Dermis blood vessel endothelial cell (primary cell): ENCODE data around the gene ME2. TPM values are rescaled to one million over a fixed set of nuclear protein-coding genes. Genes with fewer than 3 reads are reported as not detected.
A peak's percentile ranks its signal among the peaks of the same experiment; 100 is the strongest.
"Not testable (repeated sequence)": the region's sequence is repeated elsewhere in the genome, so short reads cannot be mapped to it uniquely, and the experiment has no call there.

ENCODE experiments used
- DNase-seq: peaks from one replicate; pipeline ENCODE4 v3.0.0; 2010
- total RNA-seq: library from RNA; depleted of rRNA; stranded (reverse); fragments of >200 nt; gene quantifications from 2 replicates; pipeline ENCODE4 v1.2.3, GENCODE V29; 2014

The ME2 gene
- 45.3 and 64.8 TPM in 2 replicates for total RNA-seq

DNA sequence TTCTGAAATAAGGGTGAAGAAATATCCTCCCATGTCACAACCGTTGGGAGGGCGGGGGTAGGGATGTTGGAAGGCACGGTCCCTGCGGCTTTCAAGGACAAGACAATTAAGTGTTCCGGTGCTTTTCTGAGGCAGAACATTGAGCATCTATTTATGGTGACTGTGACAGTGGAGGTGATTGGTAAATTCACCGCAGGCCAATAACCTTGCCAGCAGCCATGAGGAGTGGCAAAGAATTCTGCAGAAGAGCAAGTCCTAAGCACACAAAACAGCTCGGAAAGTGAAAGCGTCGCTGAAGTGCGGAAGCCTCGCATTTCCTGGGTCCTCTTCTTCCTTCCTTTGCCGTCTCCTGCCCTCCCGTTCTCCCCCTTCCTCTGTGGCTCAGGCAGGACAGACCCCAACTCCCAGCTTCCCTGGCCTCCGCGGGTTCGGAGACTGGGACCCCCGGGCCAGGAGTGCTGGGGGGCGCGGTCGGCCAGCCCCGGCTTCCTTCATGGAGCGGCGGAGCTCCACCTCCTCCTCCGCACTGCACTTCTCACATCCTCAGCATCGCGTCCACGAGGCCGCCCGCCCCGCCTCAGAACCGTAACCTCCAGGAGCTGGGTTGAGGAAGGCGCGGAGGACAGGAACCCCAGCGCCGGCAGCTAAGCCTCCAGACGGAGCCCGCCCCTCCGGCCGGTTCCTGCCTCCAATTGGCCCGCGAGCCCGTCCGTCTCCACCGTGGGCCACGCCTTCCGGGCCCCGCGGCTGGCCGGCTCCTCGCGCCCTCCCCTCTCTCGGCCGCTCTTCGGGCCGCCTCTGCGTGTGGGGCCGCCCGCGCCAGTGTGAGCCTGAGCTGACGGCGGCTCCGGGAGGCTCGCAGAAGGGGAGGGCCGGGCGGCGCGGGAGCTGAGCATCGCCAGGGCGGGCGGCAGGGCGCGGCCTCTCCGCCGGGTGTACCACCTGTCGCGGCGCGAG, at the start of gene ME2:
Gene ME2, plus strand, starts transcription at position 774 of the 957 bp plus-strand sequence. CDS start 16,703 bp downstream, outside the sequence.
- DNase-seq, result peak; percentile 92

DNA sequence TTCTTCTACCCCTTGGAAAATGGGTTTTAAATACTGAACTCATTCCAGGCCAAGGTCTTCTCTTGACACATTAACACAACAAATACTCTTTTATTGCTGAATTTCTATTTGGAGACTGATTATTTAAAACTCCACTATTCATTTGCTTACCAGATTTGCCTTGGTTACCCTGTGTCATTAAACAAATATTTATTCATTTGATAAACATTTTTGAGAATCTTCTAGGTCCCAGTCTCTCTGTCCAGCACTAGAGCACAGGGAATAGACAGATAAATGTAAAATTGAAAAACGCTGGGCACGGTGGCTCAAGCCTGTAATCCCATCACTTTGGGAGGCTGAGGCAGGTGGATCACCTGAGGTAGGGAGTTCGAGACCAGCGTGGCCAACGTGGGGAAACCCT, 49.3 kb upstream of the ME2 start:
- no peak for DNase-seq

DNA sequence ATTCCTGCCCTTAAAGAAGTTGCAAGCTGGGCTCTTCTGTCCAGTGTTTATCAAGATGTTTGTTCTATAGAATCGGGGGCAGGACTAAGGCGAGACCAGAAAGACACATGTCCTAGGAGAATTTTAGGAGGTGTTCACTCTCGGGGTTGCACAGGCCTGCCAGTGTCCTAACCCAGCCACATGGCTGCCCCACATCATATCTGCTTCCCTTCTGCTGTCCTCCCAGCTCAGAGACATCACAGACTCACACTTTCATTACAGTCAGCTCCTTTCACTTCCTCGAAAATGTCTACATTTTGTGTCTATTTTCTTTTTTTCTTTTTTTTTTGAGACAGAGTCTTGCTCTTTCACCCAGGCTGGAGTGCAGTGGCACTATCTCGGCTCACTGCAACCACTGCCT, 48.4 kb upstream of the ME2 start:
- DNase-seq, result no peak

DNA sequence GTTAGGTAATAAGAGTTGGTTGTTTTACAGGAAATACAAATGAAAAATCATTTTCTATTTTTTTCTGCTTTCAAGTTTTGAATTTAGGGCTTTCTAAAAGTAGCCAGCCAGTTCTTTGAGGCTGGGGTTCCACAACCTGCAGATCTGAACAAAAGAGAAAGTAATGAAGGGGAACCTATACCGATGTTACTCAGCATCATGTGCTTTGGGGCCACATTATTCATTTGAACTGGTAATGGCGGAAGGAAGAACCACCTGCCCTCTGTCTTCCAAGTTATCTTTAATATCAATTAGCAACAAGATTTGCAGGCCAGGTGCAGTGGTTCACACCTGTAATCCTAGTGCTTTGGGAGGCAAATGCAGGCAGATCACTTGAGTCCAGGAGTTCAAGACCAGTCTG, 46.2 kb upstream of the ME2 start:
- DNase-seq, result no peak

DNA sequence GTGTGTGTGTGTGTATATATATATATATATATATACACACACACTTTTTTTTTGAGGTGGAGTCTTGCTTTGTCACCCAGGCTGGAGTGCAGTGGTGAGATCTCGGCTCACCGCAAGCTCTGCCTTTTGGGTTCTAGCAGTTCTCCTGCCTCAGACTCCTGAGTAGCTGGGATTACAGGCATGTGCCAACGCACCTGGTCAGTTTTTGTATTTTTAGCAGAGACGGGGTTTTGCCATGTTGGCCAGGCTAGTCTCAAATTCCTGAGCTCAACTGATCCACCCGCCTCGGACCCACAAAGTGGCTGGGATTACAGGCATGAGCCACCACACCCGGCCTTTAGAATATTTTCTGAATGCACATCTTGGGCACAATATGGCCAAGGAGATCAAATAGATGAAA, 45.4 kb upstream of the ME2 start:
- not testable (repeated sequence) for DNase-seq

DNA sequence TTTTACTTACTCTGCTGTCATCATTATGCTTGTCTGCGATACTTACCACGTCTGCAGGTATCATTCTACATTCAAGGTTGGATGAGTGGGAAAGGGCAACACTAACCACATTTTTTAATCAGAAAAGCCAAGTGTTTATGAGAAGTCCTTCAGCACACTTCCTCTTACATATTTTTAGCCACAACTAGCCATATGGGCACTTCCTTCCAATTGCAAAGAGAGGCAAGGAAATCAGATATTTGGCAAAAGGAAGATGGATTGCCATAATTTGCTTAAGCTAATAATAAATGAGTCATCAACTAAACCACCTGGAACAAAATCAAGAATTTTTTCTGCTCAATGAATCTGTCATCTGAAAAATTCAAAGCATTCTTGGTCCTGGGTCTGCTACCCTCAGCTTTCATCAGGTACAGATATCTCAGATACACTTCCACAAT, 42.4 kb upstream of the ME2 start:
- peak; percentile 86 for DNase-seq

DNA sequence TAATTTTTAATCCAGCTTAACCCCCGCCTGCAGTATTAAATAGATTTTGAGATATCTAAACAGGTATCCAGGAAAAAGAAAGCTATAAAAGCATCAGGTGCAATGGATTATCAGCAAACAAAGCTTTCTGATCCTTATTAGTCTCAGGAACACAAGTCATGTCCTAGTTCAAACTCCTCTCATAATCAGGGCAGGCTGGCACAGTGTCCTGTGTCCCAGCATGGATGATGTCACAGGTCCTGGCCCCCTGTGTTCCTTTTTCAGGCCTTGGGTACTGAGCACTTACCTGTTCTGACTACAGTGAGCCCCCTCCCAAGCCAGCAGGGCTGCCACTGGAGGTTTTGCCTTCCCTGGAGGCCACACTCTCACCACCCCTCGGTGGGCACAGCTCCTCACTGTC, 39.6 kb upstream of the ME2 start:
- no peak for DNase-seq

DNA sequence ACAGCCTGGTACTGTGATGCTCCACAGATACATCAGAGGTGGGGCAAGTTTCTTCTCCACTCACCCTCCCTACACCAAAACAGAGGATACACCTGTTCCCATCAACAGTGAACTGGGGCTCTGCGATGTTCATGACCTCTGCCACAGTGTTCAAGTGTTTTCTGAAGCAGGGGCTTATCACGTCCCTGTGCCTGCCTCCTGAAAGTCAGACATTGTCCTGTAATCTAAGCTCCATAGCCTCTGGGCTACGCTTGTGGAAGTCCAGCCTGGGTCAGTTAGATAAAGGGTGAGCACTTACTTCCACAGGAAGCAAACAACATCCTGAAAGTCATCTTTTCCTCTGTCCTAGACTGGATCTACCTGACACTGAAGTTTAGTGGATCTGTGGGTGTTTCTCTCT, 38.9 kb upstream of the ME2 start:
- DNase-seq, result peak; percentile 37

DNA sequence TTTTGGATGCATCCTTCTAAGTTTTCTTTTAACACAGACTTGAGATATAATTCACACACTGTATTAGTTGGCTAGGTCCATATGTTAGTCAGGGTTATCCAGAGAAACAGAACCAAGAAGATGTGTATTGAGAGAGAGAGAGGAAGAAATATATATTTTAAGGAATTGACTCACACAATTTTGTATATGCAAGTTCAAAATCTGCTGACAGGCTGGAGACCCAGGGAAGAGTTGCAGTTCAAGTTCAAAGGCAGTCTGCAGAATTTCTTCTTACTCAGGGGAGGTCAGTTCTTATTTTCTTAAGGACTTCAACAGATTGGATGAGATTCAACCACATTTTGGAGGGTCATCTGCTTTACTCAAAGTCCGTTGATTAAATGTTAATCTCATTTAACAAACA, 36.1 kb upstream of the ME2 start:
- DNase-seq, result no peak

DNA sequence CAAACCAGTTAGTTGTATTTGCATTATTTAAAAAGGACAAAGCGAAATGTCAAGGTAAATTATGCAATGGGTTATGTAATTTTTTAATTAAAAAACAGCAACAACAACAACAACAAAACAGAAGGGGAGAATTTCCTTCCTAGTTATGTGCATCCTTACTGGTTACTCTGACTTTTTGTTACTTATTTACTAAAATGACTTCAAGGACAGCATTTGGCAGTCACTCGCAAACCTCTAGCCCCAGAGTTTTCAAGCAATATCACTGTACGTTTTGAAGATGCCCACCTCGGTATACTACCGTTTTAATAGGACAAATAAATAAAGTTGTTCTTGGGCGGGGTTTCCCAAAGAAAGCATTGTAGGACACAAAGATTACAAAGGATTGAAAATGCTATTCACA, 34.4 kb upstream of the ME2 start:
- DNase-seq, result no peak

DNA sequence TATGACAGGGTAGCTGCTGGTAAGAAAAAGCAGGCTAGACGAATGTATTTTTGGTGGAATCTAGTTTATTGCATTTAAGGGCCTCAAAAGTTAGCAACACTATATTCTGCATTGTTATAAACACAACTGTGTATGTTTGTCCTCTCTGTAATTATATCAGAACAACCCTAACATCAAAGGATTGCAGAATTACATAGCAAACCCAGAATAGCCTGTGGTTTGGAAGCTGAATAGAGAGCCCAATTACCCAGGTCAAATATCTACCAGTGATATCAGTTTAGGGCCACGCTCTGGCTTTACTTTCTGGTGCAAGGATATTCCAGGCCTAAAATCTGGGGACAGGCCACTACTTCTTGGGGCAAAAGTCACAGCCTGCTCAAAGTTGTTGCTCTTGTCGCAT, 34.0 kb upstream of the ME2 start:
- no peak for DNase-seq

DNA sequence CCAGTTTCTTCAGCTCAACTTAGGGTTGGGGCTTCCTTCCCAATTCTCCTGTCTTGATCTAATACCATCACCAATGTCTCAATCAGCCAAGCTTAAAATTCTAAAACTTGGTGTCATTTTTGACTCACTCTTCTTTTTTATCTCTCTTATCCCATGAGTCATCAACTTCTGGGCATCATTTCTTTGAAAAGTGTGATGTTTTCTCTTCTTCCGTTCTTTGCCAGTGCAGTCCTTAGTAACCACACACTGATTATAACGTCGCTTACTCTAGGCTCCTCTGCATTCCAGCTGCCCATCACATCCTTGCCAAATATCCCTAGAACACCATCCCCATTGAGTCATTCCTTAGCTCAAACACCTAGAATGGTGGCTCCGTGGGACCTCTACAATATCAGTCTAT, 31.7 kb upstream of the ME2 start:
- DNase-seq, result no peak

DNA sequence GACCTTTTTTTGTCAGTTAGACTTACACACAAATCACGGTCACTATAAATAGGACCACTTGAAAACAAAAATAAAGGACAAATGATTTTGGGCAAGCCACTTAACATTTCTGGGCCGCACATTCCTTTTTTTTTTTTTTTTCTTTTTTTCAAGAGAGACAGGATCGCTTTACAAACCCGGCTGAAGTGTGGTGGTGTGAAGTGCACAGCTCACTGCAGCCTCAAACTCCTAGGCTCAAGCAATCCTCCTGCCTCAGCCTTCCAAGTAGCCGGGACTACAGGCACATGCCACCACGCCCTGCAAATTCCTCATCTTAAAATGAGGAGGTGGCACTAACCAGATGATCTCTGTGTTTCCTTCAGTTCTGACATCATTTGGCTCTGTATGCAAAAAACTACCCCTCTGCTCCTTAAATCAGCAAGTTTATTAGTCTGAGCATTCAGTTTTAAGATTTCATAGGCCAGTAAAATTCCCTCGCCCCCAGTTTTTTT, 30.8 kb upstream of the ME2 start:
- DNase-seq, result no peak

DNA sequence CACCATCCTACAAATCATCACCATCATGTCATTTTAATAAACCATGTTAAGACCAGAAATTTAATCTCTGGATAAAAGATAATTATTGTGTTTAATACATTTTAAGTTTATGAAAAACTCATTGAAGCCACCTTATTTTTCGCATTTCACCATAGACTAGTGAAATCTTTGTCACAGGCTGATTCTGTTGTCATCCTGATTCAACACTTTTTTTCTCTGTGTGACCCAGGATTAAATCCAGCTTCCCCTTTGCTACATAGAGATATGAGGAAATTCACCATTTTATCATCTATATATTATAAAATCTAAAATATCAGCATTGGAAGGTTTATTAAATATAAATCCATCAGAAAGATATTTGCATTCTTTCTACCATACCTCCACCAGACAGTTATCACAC, 29.9 kb upstream of the ME2 start:
- DNase-seq, result no peak

DNA sequence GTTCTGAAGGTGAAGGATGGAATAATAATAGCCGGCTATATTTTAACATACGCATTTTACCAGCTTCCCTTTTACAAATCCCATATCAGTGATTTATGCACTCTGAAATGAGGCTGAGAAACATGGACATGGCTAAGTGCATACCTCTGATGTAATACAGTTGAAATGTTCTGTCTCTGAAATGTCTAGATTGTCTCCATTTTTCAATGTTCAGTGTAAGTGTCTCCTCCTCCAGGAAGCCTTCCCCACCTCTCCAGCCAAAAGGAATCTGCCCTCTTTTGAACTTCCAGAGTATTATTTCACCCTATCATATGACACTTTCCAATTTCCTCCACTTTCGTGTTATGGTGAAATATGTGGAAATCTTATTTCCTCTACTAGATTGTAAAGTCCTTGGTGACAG, 29.5 kb upstream of the ME2 start:
- DNase-seq, result no peak

DNA sequence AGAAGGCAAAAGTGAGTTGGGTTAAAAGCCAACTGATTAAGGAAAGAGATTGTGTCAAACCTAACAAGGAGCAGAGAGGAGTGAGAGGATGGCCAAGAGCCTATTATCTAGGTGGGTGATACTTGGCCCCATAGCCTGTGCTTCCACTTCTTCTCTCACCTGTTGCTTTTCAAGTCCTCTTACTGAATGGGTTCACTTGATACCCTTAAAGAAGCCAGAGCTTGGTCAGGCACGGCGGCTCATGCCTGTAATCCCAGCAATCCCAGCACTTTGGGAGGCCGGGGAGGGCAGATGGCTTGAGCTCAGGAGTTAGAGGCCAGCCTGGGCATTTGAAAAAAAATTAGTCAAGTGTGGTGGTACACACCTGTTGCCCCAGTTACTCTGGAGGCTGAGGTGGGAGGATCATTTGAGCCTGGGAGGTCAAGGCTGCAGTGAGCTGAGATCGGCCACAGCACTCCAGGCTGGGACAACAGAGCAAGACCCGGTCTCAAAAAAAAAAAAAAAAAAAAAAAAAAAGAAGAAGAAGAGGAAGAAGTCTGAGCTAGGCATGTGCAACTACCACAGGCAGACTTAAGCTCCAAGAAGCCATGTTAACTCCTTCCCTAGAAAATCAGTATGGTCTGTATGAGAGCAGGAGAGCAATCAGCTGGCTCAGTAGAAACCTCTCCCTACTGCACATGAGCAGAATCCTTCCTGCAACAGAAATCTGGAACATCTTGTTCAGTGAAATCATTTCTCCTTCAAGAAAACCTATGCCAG, 28.4 kb upstream of the ME2 start:
- no peak for DNase-seq

DNA sequence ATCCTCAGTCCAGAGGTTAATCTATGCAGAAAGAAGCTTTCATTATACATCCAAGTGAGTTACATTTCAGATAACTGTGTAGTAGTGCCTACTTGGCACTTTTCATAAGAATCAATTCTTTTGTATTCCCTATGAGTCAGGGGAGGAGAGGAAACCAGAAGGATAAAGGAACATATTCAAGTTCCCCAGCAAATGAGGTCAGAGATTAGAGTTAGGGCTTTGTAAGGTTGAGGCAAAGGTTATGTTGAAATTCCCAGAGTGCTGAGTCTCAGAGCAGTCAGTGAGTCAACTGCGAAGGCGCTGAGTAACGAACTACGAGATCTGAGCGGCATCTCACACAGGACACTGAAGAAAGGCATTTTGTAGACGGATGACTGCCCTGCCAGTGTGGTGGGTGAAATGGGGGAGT, 25.1 kb upstream of the ME2 start:
- DNase-seq, result no peak

DNA sequence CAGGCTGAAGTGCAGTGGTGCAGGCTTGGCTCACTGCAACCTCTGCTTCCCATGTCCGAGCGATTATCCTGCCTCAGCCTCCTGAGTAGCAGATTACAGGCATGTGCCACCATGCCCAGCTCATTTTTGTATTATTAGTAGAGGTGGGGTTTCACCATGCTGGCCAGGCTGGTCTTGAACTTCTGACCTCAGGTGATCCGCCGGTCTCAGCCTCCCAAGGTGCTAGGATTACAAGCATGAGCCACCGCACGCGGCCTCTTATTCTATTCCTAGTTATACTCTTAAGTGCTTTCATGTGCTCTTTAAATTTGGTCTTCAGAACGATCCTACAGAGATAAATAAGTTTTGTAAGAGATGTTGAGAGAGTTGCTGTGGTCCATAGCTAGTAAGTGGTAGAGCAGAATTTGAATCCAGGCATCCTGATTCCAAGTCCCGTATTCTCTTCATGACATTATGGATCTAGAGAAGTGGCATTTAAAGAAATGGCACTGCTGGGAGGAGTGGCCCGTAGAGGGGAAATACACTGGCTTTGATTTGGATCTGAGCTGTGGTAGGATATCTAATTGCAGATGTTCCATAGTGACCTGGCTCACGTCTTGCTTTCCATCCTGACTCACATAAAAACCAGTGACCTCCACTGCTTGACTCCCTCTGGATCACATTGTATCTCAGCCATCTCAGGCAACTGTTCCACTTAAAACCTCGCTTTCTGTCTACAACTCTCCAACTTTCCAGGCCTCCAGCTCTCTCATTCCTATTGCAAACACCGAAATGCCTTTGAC, 22.8 kb upstream of the ME2 start:
- DNase-seq, result no peak

DNA sequence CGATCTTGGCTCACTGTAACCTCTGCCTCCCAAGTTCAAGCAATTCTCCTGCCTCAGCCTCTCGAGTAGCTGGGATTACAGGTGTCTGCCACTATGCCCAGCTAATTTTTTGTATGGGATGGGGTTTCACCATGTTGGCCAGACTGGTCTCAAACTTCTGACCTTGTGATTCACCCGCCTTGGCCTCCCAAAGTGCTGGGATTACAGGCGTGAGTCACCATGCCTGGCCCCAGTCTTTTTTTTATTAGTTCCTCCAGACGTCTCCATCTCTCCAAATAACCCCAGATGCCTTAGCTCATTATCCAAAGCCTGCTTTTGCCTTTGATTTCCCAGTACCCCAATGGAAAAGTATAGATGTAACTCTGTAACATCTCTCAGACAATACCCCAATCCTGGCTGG, 21.8 kb upstream of the ME2 start:
- not testable (repeated sequence) for DNase-seq

DNA sequence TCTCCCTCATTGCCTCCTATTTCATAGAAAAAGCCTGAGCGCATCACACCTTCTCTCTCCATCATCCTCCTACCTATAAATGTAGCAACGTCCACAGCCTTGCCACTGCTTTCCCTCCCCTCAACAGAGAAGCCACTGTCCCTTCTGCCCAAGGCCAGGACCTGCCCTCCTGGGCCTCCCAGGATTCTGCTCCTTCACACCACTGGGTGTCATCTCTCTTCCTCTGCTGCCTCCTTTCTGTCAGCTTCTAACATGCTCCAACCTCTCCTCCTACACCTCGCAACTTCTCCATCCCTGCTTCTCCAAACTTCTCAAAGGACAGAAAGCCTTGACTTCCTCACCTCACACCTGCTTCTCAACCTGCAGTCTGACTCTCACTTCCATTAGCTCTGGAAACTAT, 21.2 kb upstream of the ME2 start:
- no peak for DNase-seq

DNA sequence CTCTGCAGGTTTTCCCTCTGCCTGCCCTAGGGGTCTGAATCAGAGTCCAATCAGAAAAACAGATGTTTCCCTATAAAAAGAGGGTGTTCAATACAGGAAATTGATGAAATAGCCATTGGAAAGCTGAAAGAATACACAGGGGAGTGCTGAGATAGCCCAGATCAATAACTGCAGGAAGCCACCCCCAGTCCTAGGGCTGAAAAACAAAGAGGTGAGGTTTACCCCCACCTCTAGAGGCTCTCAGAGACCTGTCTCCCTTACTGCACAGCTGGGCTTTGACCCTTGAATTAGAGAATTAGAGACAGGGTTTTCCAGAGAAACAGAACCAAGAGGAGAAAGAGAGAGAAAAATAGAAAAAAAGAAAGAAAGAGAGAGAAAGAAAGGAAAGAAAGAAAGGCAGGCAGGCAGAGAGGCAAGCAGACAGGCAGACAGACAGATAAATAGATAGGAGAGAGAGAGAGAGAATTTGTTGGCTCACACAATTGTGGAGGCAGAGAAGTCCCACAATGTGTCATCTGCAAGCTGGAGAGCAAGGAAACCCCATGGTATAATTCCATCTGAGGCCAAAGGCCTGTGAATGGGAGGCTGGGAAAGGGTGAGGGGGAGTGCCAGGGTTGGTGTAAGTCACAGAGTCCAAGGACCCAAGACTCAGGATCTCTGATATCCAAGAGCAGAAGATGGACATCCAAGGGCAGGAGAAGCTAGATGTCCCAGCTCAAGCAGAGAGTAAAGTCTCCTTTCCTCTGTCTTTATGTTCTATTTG, 18.9 kb upstream of the ME2 start:
- no peak for DNase-seq

DNA sequence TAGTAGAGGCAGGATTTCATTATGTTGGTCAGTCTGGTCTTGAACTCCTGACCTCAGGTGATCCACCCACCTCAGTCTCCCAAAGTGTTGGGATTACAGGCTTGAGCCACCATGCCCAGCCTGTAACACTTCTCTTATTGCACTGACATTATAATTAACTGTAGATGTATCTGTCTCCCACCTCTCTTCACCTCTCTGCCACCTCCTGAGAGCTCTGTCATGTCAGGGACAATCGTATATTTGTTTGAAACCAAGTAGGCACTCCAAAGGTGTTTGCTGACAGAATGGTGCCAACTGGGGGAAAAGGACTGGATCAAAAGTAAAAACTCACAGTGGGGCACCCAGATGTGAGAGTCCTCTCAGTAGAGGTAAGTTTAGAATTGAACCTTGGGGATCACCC, 17.3 kb upstream of the ME2 start:
- no peak for DNase-seq
